ENCODE measurements around the gene SLCO1A2. TPM values are rescaled to one million over a fixed set of nuclear protein-coding genes. Genes with fewer than 3 reads are reported as not detected.

The SLCO1A2 gene
- total RNA-seq, 1 donor from 2014 or later = 9.2 TPM

DNA sequence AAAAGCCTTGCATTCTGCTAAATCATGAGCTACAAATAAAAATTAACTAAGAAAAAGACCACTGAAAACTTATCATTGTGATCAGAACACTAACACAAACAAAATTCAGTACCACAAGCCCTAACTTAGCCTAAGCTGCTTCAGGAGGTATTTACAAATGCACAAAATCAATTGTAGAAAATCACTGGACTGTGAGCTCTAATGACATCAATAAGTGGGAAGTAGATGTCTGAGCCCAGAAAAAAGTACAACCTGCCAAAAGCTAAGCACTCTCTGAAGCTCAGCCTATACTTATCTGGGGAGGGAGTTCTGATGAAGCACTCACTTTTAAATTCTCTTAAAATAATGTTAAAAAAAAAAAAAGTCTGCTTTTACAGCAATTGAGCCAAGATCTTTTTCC is 110.8 kb downstream of the SLCO1A2 start:
- TF ChIP-seq, protein P1, sequence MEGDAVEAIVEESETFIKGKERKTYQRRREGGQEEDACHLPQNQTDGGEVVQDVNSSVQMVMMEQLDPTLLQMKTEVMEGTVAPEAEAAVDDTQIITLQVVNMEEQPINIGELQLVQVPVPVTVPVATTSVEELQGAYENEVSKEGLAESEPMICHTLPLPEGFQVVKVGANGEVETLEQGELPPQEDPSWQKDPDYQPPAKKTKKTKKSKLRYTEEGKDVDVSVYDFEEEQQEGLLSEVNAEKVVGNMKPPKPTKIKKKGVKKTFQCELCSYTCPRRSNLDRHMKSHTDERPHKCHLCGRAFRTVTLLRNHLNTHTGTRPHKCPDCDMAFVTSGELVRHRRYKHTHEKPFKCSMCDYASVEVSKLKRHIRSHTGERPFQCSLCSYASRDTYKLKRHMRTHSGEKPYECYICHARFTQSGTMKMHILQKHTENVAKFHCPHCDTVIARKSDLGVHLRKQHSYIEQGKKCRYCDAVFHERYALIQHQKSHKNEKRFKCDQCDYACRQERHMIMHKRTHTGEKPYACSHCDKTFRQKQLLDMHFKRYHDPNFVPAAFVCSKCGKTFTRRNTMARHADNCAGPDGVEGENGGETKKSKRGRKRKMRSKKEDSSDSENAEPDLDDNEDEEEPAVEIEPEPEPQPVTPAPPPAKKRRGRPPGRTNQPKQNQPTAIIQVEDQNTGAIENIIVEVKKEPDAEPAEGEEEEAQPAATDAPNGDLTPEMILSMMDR (IDR thresholded peaks at IDR 0.05) = no peak
- Histone ChIP-seq H3K27me3 (no peaks in the 10 kb centered on the region), H3K36me3 (no peaks in the 10 kb centered on the region), H3K9me3 (no peaks in the 10 kb centered on the region), H3K4me3 (no peak overlapping the region), H3K4me1 (no peaks in the 10 kb centered on the region), H3K27ac (no peak overlapping the region)
- intact Hi-C loops (cut with DNase I) = no loop called here
- DNase-seq = no peak
- no peak for ATAC-seq

DNA sequence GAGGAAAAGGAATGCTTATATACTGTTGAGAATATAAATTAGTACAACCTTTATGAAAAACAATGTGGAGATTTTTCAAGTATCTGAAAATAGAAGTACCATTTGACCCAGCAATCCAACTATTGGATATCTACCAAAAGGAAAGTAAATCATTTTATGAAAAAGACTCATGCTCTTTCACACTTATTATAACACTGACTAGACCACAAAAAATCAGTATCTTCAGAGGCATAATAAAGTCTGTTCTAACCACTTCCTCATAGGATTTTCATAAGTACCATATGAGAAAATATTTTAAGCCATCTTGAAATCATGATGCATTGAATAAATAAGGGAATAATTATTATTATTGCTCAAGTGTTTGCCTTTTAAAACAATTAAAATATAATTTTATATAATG is 112.9 kb downstream of the SLCO1A2 start:
- TF ChIP-seq, protein P1 (IDR thresholded peaks at IDR 0.05) = no peak
- DNase-seq (no peak), ATAC-seq (no peak)
- H3K4me1 ChIP-seq = no peaks in the 10 kb centered on the region
- H3K9me3 ChIP-seq = no peaks in the 10 kb centered on the region
- no peaks in the 10 kb centered on the region for H3K27me3 ChIP-seq
- H3K36me3 ChIP-seq = no peaks in the 10 kb centered on the region
- H3K27ac ChIP-seq = no peak overlapping the region
- no peak overlapping the region for H3K4me3 ChIP-seq
- intact Hi-C loops (cut with DNase I) = no loop called here

DNA sequence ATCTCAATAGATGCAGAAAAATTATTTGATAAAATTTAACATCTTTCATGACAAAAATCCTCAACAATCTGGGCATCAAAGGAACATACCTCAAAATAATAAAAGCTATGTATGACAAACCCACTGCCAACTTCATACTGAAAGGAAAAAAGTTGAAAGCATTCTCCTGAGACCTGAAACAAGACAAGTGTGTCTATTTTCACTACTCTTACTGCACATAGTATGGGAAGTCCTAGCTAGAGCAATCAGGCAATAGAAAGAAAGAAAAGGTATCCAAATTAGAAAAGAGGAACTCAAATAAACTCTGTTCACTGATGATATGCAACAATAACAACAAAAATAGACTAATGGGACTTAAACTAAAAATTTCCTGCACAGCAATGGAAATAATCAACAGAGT is 113.6 kb downstream of the SLCO1A2 start:
- Histone ChIP-seq H3K27me3 (no peaks in the 10 kb centered on the region), H3K4me3 (no peak overlapping the region), H3K9me3 (no peaks in the 10 kb centered on the region), H3K27ac (no peak overlapping the region), H3K4me1 (no peaks in the 10 kb centered on the region), H3K36me3 (no peaks in the 10 kb centered on the region)
- DNase-seq = no peak
- ATAC-seq = no peak
- intact Hi-C loops (cut with DNase I) = no loop called here
- TF ChIP-seq, protein P1 (IDR thresholded peaks at IDR 0.05) = no peak

DNA sequence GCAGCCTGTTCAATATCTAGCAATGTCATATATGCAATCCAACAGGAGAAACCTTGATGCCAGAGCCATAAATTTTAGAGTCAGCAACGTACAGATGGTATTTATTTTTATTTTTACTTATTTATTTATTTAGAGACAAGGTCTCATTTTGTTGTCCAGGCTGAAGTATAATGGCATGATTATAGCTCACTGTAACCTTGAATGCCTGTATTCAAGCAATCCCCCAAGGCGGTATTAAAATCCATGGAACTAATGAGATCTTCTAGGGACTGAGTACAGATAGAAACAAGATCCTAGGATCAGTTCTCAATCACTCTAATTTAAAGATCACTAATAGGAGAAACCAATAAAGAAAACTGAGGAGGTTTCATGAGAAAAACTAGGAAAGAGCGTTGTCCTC is 114.5 kb downstream of the SLCO1A2 start:
- no peaks in the 10 kb centered on the region for H3K4me1 ChIP-seq
- no peak for ATAC-seq
- no peaks in the 10 kb centered on the region for H3K27me3 ChIP-seq
- no peaks in the 10 kb centered on the region for H3K36me3 ChIP-seq
- no peak for DNase-seq
- intact Hi-C loops (cut with DNase I) = no loop called here
- TF ChIP-seq, protein P1 (IDR thresholded peaks at IDR 0.05) = no peak
- no peak overlapping the region for H3K4me3 ChIP-seq
- no peak overlapping the region for H3K27ac ChIP-seq
- H3K9me3 ChIP-seq = no peaks in the 10 kb centered on the region

DNA sequence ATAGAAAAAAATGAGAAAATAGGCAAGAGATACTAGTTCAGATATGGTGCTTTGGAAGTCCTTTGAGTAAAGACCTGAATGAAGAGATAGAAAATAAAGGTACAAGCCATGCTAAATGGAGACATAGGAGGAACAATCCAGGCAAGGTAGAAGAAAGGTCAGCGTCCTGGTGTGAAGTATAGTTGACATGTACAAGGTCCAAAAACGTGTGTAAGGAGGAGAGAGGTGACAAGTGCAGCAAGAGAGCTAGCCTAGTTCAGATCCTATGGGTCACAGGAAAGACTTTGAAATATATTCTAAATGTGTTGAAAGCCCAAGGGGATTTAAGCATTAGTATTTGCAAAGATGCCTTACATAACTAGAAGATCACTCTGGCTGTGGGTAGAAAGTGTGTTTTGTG is 115.5 kb downstream of the SLCO1A2 start:
- no peaks in the 10 kb centered on the region for H3K27me3 ChIP-seq
- H3K4me3 ChIP-seq = no peak overlapping the region
- no peak overlapping the region for H3K27ac ChIP-seq
- no peaks in the 10 kb centered on the region for H3K36me3 ChIP-seq
- TF ChIP-seq, protein P1 (IDR thresholded peaks at IDR 0.05) = no peak
- DNase-seq (no peak), ATAC-seq (no peak)
- H3K4me1 ChIP-seq = no peaks in the 10 kb centered on the region
- H3K9me3 ChIP-seq = no peaks in the 10 kb centered on the region
- intact Hi-C loops (cut with DNase I) = no loop called here

Other genes starting within 250 kb of the SLCO1A2 start
- not detected for gene SLCO1B1, start 203.7 kb downstream of the SLCO1A2 start, total RNA-seq
- gene IAPP, start 38.0 kb upstream of the SLCO1A2 start, total RNA-seq = not detected
- 24.5 TPM for gene PYROXD1, start 102.7 kb upstream of the SLCO1A2 start, total RNA-seq
- 29.6 TPM for gene RECQL, start 166.7 kb upstream of the SLCO1A2 start, total RNA-seq
- gene GOLT1B, start 166.9 kb upstream of the SLCO1A2 start, total RNA-seq = 25.0 TPM
- 1.7 TPM for gene SPX, start 191.4 kb upstream of the SLCO1A2 start, total RNA-seq